Measurements from ENCODE around the gene ACTN2.

DNA sequence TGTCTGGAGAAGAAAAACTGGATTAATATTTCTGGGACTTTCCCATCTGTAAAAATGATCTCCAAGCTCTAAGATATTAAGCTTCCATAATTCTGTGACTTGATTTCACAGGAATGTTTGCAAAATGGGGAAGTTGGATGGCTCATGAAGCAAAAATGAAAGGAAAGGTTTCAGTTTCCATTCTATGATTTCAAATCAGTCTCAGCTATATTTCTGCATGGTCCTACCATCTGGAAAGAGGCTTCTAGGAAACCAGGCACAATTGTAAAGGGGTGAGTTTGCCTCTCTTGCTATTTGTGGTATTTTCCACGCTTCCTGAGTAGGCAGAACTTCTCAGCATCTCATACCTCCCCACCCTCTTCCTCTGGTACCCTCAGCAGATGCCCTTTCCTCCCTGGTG, 22.4 kb upstream of the ACTN2 start:
- TF ChIP-seq CTCF (IDR thresholded peaks at IDR 0.05) = no peak
- no peak for TF ChIP-seq POLR2A (IDR thresholded peaks at IDR 0.05)
- TF ChIP-seq POLR2AphosphoS5 (IDR thresholded peaks at IDR 0.05) = no peak
- no peak for TF ChIP-seq EP300 (IDR thresholded peaks at IDR 0.05)
